Measurements from ENCODE around the gene BUB1B.
"Not testable (repeated sequence)": the region's sequence is repeated elsewhere in the genome, so short reads cannot be mapped to it uniquely, and the experiment has no call there.

The BUB1B gene, protein sequence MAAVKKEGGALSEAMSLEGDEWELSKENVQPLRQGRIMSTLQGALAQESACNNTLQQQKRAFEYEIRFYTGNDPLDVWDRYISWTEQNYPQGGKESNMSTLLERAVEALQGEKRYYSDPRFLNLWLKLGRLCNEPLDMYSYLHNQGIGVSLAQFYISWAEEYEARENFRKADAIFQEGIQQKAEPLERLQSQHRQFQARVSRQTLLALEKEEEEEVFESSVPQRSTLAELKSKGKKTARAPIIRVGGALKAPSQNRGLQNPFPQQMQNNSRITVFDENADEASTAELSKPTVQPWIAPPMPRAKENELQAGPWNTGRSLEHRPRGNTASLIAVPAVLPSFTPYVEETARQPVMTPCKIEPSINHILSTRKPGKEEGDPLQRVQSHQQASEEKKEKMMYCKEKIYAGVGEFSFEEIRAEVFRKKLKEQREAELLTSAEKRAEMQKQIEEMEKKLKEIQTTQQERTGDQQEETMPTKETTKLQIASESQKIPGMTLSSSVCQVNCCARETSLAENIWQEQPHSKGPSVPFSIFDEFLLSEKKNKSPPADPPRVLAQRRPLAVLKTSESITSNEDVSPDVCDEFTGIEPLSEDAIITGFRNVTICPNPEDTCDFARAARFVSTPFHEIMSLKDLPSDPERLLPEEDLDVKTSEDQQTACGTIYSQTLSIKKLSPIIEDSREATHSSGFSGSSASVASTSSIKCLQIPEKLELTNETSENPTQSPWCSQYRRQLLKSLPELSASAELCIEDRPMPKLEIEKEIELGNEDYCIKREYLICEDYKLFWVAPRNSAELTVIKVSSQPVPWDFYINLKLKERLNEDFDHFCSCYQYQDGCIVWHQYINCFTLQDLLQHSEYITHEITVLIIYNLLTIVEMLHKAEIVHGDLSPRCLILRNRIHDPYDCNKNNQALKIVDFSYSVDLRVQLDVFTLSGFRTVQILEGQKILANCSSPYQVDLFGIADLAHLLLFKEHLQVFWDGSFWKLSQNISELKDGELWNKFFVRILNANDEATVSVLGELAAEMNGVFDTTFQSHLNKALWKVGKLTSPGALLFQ

GRCh38 chr15:40160689-40161688 is at the start of gene BUB1B:
TSS of gene BUB1B (plus strand) at chr15:40161069. CDS start at chr15:40161221, 152 bp downstream.
- DNase-seq: peak; percentile 18 to 93 (median 84)

- DNase-seq: no peak
These were observed 49.0 kb upstream of the BUB1B start for GRCh38 chr15:40111888-40112287.

- DNase-seq: no peak
These were observed 48.1 kb upstream of the BUB1B start for GRCh38 chr15:40112789-40113188.

DNA sequence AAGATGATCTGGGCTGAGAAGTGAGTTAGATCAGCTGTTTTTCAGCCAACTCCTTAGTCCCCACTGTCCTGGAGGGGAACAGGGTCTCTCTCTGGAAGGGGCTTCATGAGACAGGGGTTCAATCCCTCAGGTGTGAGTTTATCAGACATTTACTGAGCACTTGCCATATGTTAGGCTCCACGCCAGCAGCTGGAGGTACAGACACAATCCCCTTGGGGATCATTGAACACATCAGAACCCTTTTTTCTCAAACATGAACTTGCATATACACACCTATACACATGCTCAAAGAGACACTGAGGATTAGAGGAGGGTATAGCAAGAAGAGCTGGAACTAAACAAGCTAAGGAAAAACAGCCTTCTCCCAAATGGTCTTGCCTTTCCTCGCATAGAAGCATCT is 46.7 kb upstream of the BUB1B start:
- no peak for DNase-seq

DNA sequence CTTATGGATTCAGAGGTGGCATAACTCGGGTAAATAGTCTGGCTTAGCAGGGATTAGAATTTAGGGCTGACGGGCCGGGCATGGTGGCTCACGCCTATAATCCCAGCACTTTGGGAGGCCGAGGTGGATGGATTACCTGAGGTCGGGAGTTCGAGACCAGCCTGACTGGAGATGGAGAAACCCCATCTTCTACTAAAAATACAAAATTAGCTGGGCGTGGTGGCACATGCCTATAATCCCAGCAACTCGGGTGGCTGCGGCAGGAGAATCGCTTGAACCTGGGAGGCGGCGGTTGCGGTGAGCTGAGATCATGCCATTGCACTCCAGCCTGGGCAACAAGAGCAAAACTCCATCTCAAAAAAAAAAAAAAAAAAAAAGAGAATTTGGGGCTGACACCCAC is 45.8 kb upstream of the BUB1B start:
- DNase-seq: not testable (repeated sequence)

GRCh38 chr15:40115670-40116093 is 45.2 kb upstream of the BUB1B start:
- peak in 19 of 58 donors; percentile 7 to 47 (median 25) for DNase-seq

- no peak for DNase-seq
These were observed 42.4 kb upstream of the BUB1B start for GRCh38 chr15:40118473-40118872.

GRCh38 chr15:40121911-40122638 is 38.8 kb upstream of the BUB1B start:
- DNase-seq: peak in 1 of 58 donors; percentile 3

GRCh38 chr15:40122989-40123388 is 37.9 kb upstream of the BUB1B start:
- not testable (repeated sequence) for DNase-seq

GRCh38 chr15:40123863-40124262 is 37.0 kb upstream of the BUB1B start:
- DNase-seq: not testable (repeated sequence)

- DNase-seq: not testable (repeated sequence)
These were observed 36.5 kb upstream of the BUB1B start for GRCh38 chr15:40124333-40124732.

- DNase-seq: not testable (repeated sequence)
These were observed 36.0 kb upstream of the BUB1B start for GRCh38 chr15:40124807-40125285.

DNA sequence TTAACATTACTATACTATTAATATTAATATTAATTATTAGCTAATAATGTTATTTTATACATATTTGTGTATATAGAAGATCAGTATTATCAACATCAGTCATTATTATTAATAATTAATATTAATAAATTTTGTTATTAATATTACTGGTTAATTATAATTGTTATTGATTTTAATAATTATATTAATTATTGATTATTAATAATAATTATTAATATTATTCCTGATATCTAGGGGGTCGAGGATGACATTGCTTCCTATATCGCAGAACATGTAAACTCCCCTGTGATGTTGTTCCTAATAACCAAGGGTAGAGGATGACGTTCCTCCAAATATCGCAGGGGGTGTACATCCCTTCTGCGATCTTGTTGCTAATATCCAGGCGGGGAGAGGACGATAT is 34.9 kb upstream of the BUB1B start:
- DNase-seq: no peak

DNA sequence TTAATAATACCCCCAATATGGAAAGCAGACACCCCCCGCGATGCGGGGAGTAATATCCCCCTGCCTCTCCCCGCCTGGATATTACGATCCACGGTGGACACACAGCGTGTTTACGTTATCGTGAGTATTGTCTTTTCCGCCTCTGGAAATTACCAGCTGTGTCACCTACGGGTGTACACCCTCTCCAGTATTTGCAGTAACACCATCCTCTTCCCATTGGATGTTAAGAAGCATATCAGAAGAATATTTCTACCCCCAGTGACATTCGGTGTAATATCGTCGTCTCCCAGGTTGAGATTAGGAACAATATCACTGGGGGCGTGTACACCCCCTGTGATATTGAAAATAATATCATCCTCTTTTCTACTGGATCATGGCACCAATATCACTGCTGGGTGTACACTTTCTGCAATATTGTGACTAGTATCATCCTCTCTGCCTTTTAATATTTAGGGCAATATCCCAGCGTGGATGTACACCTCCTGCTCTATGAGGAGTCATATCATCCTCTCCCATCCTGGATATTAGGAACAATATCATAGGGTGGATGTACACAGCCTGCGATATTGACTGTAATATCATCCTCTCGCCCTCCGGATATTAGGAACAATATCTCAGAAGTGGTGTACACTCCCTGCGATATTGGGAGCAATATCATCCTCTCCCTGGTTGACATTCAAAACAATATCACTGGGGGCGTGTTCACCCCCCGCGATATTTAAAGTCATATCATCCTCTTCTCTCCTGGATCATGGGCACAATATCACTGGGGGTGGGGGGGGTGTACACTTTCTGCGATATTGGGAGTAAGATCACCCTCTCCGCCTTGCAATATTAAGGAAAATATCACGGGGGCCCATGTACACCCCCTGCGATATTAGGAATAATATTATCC is 31.9 kb upstream of the BUB1B start:
- DNase-seq: no peak

DNA sequence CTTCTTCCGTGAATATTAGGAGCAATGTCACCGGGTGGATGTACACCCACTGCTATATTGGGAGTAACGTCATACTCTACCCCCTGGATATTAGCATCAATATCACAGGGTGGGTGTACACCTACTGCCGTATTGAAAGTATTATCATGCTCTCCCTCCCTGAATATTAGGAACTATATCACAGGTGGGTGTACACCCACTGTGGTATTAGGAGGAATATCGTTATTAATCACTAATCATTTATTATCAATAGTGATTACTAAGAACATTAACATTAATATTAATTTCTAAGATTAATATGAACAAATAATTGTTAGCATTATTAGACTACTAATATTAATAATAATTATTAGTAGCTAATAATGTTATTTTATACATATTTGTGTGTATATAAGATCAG is 30.8 kb upstream of the BUB1B start:
- DNase-seq: no peak

GRCh38 chr15:40130799-40131502 is 29.9 kb upstream of the BUB1B start:
- no peak for DNase-seq

GRCh38 chr15:40133544-40133943 is 27.3 kb upstream of the BUB1B start:
- no peak for DNase-seq

DNA sequence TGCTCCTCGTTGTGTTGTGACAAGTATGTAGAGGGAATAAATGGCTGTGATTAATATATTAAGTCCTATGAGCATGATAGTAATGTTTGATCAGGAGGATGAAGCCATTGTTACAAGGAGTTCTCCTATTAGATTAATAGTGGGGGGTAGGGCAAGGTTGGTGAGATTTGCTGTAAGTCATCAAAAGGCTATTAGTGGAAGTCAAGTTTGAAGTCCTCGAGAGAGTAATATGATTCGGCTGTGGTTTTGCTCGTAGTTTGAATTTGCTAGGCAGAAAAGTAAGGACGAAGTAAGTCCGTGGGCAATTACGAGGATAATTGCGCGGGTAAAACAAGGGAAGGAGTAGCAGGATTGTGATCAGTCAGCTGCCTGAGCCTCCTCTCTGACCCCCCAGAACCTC is 26.0 kb upstream of the BUB1B start:
- no peak for DNase-seq
